Lung (tissue), 12 donors: ENCODE measurements around the gene CARD9. TPM values are rescaled to one million over a fixed set of nuclear protein-coding genes. Genes with fewer than 3 reads are reported as not detected.
A peak's percentile ranks its signal among the peaks of the same experiment; 100 is the strongest.
"Not testable (repeated sequence)": the region's sequence is repeated elsewhere in the genome, so short reads cannot be mapped to it uniquely, and the experiment has no call there.

Experiments used
- ATAC-seq: fragments of 200-7000 bp; cut with Tn5 transposase; one replicate; pipeline ENCODE4 v1.9.1; 2020; ENCODE audit warnings: moderate number of reproducible peaks; ENCODE audit not compliant: insufficient read depth, low FRiP score
- DNase-seq, 3 donors: peaks; one replicate each; pipeline ENCODE4 v3.0.0-alpha.2; 2013 to 2017
- H3K27ac ChIP-seq, 2 donors: one replicate each; pipeline ENCODE4 v1.5.1; 2013; ENCODE audit warnings: mild to moderate bottlenecking in 2 of 2, moderate library complexity in 2 of 2, control low read depth in 1 of 2, inconsistent platforms in 1 of 2, low read depth in 1 of 2, low read length in 1 of 2
- H3K27me3 ChIP-seq, 3 donors: one replicate each; pipeline ENCODE4 v1.5.1; 2013; ENCODE audit warnings: low read length in 2 of 3; ENCODE audit not compliant: control insufficient read depth in 3 of 3, insufficient read depth in 3 of 3
- H3K36me3 ChIP-seq, 4 donors: one replicate each; pipeline ENCODE4 v1.5.1; 2013; ENCODE audit warnings: low read length in 4 of 4, mild to moderate bottlenecking in 1 of 4, moderate library complexity in 1 of 4; ENCODE audit not compliant: control insufficient read depth in 4 of 4, insufficient read depth in 4 of 4
- H3K4me1 ChIP-seq, 5 donors: one replicate each; pipeline ENCODE4 v1.5.1; 2013; ENCODE audit warnings: low read length in 5 of 5, mild to moderate bottlenecking in 2 of 5, moderate library complexity in 1 of 5; ENCODE audit not compliant: control insufficient read depth in 5 of 5, insufficient read depth in 5 of 5
- H3K4me3 ChIP-seq: one replicate; pipeline ENCODE4 v1.5.1; 2013; ENCODE audit warnings: mild to moderate bottlenecking, control low read depth, moderate library complexity
- H3K9ac ChIP-seq, 2 donors: one replicate each; pipeline ENCODE4 v1.5.1; 2013; ENCODE audit warnings: low read length in 2 of 2, control low read depth in 1 of 2; ENCODE audit not compliant: insufficient read depth in 1 of 2
- H3K9me3 ChIP-seq, 4 donors: one replicate each; pipeline ENCODE4 v1.5.1; 2013; ENCODE audit warnings: low read length in 3 of 4, mild to moderate bottlenecking in 1 of 4, moderate library complexity in 1 of 4; ENCODE audit not compliant: control insufficient read depth in 4 of 4, insufficient read depth in 3 of 4
- WGBS, 2 donors: extraction: QIAGEN DNeasy Blood & Tissue Kit; methylation state at CpG; one replicate each; pipeline ENCODE4 v1.1.7; 2013; 5-methylcytosine and 5-hydroxymethylcytosine counted together
- polyA plus RNA-seq, 2 donors: library from polyadenylated mRNA; stranded (reverse); fragments of 200-250 nt; gene quantifications; one replicate each; pipeline ENCODE4 v1.2.1, GENCODE V29; 2013
- total RNA-seq, 2 donors: library from RNA; depleted of rRNA in 1 of 2; stranded (reverse); fragments of >200 nt in 1 of 2; gene quantifications; one replicate each; pipeline ENCODE4 v1.2.1, GENCODE V29; 2014 to 2021
- TF ChIP-seq, protein P1 (sequence below): IDR thresholded peaks from 2 replicates; pipeline ENCODE4 v1.5.1; 2012; ENCODE audit warnings: mild to moderate bottlenecking; ENCODE audit errors: control extremely low read depth, extremely low read depth
- donor health status: control.
- donor health status: control.
- donor health status: Bipolar disorder and iron deficiency.
- donor health status: healthy.
- donor health status: DM: yes; HTN: yes; CAD: no.

Gene CARD9
- total and polyA plus RNA-seq, 4 donors, result 3.8 to 16.0 (median 11.5) TPM

DNA sequence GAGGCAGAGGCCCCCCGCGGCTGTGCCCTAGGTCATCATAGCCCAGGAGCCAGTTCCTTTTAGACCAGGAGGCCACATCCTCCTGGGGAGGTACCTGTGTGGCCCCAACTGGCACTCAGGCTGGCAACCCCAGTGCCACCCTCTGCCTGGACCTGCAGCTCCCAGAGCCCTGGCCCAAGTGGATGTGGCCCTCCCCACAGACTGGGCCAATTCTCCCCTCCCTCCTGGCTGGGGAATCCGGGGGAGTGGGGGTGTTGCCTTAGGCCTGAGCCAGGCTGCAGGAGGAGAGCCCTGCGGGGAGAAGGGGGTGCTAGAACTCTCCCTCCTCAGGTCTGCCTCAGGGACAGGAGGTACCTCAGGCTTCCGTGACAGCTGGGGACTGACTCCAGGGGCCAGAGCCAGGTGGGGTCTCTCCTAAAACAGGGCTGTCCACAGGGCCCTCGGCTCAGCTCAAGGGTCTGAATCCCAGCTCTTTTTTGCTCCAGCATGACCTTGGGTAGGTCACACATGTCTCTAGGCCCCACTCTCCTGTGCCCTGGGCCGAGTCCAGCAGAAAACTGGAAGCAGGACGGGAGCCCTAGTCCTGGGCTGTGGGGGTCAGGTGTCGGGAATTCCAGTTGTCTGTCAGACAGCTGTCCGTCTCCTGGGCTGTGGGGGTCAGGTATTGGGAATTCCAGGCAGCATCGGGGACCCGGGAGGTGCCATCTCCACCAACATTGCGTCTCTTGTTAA, 19.5 kb downstream of the CARD9 start:
- 76 to 83% methylated on average over 13 of the region's 13 CpGs for WGBS, 2 donors
- DNase-seq, result no peak

DNA sequence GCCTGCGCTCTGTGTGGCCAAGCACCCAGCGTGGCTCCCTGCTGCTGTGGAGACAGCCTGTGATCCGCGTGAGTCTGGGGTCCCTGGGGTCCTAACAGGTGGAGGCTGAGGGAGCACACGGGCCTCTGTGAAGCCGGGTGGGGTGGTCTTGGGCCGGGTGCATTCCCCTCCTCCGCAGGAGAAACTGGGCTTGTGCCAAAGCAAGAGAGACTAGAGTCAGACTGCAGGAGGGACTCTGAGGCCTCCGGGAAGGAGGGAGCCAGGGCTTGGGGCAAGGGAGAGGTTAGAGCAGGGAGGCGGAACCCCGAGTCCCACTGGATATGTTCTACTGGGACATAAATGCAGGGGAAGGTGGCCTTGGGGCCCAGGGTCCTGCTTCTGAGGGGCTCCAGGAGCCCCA, 20.4 kb downstream of the CARD9 start:
- no peaks in the 10 kb centered on the region for H3K9me3 ChIP-seq
- peak overlapping the region in 1 of 2 donors; percentile 85 for H3K27ac ChIP-seq
- no peaks in the 10 kb centered on the region for H3K27me3 ChIP-seq
- H3K4me3 ChIP-seq, result no peak overlapping the region
- ATAC-seq (no peak), DNase-seq (no peak)
- H3K36me3 ChIP-seq, result peaks cover 0 to 26% (median 0%) of the 10 kb centered on the region in 4 donors
- 73 to 85% methylated on average over 11 of the region's 11 CpGs for WGBS, 2 donors
- peaks cover 0 to 20% (median 4%) of the 10 kb centered on the region in 5 donors for H3K4me1 ChIP-seq
- no peak overlapping the region for H3K9ac ChIP-seq
- TF ChIP-seq, protein P1, sequence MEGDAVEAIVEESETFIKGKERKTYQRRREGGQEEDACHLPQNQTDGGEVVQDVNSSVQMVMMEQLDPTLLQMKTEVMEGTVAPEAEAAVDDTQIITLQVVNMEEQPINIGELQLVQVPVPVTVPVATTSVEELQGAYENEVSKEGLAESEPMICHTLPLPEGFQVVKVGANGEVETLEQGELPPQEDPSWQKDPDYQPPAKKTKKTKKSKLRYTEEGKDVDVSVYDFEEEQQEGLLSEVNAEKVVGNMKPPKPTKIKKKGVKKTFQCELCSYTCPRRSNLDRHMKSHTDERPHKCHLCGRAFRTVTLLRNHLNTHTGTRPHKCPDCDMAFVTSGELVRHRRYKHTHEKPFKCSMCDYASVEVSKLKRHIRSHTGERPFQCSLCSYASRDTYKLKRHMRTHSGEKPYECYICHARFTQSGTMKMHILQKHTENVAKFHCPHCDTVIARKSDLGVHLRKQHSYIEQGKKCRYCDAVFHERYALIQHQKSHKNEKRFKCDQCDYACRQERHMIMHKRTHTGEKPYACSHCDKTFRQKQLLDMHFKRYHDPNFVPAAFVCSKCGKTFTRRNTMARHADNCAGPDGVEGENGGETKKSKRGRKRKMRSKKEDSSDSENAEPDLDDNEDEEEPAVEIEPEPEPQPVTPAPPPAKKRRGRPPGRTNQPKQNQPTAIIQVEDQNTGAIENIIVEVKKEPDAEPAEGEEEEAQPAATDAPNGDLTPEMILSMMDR, result no peak

More for the DNA sequence above, 19.5 kb downstream of the CARD9 start:
- Histone ChIP-seq H3K27me3 (no peaks in the 10 kb centered on the region), H3K4me1 (peaks cover 0 to 20% (median 4%) of the 10 kb centered on the region in 5 donors), H3K36me3 (peaks cover 0 to 27% (median 0%) of the 10 kb centered on the region in 4 donors), H3K9ac (no peak overlapping the region), H3K9me3 (no peaks in the 10 kb centered on the region), H3K4me3 (no peak overlapping the region), H3K27ac (peak overlapping the region in 1 of 2 donors; percentile 85)
- TF ChIP-seq, protein P1, result no peak
- ATAC-seq, result no peak

DNA sequence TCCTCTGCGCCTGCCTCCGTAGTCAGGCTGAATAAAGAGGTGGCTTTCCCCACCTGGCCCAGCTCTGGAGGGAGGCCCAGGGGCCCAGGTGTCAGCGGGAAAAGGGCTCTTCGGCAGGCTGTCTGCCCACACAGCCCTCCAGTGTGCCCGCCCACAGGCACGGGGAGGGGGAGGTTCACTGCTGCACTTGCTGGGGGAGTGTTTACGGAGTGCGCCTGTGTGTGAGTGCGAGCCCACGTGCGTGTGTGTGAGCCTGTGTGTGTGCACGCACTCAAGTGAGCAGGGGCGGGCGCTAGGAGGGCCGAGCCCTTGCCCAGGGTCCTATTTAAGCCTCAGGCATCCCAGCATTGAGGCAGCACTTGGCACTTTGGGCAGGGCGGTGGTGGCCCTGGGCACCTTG, 20.8 kb downstream of the CARD9 start:
- no peaks in the 10 kb centered on the region for H3K27me3 ChIP-seq
- H3K4me1 ChIP-seq, result peaks cover 0 to 23% (median 4%) of the 10 kb centered on the region in 5 donors
- DNase-seq (peak; percentile 66 to 84 (median 84)), ATAC-seq (no peak)
- no peak overlapping the region for H3K9ac ChIP-seq
- H3K9me3 ChIP-seq, result no peaks in the 10 kb centered on the region
- WGBS, 2 donors, result 68 to 86% methylated on average over 16 of the region's 16 CpGs
- TF ChIP-seq, protein P1, result no peak
- H3K4me3 ChIP-seq, result no peak overlapping the region
- peak overlapping the region in 1 of 2 donors; percentile 0 for H3K27ac ChIP-seq
- peaks cover 0 to 21% (median 0%) of the 10 kb centered on the region in 4 donors for H3K36me3 ChIP-seq

DNA sequence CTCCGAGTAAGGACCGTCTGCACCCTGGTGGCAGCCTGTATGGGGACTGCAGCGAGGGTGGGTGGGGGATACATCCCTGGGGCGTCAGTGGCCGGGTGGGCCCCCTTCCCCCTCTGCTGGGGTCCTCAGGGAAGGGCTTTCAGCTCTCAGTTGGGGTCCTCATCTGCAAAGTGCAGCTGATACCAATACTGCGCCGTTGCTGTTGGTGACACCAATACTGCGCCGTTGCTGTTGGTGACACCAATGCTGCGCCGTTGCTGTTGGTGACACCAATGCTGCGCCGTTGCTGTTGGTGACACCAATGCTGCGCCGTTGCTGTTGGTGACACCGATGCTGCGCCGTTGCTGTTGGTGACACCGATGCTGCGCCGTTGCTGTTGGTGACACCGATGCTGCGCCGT, 21.6 kb downstream of the CARD9 start:
- not testable (repeated sequence) for H3K4me3 ChIP-seq, ATAC-seq
- WGBS, 2 donors, result 92 to 96% methylated on average over 10 to 24 of the region's 24 CpGs

More for the DNA sequence above, 21.6 kb downstream of the CARD9 start:
- H3K36me3 ChIP-seq, result peaks cover 0 to 14% (median 0%) of the 10 kb centered on the region in 4 donors
- not testable (repeated sequence) for H3K9ac ChIP-seq, H3K9me3 ChIP-seq, H3K27ac ChIP-seq, DNase-seq, H3K27me3 ChIP-seq
- peaks cover 0 to 24% (median 10%) of the 10 kb centered on the region in 5 donors for H3K4me1 ChIP-seq
